Keratinocyte (primary cell): Measurements from ENCODE around the gene CHST1. TPM values are rescaled to one million over a fixed set of nuclear protein-coding genes. Genes with fewer than 3 reads are reported as not detected.

Source experiments
- DNase-seq: peaks from one replicate; pipeline ENCODE4 v3.0.0-alpha.2; 2011; ENCODE audit warnings: low read depth, missing footprints, low spot score
- FAIRE-seq: peaks from 2 replicates; lab custom pipeline; 2011; peaks lifted over from hg19 to GRCh38; lab: Jason Lieb, UNC
- H2AFZ ChIP-seq: 2 replicates; pipeline ENCODE4 v1.6.0; 2012; ENCODE audit warnings: low read length, control low read depth, inconsistent platforms; ENCODE audit not compliant: control insufficient read depth
- H3K27ac ChIP-seq: 2 replicates; pipeline ENCODE4 v1.5.1; 2011; ENCODE audit warnings: low read length; ENCODE audit not compliant: control insufficient read depth, insufficient read depth
- H3K27me3 ChIP-seq: 3 replicates; pipeline ENCODE4 v1.6.0; 2011; ENCODE audit warnings: low read length; ENCODE audit not compliant: control insufficient read depth, insufficient read depth; ENCODE audit errors: extremely low read depth
- H3K36me3 ChIP-seq, 2 experiments: 2 replicates in 1 of 2; 3 replicates in 1 of 2; pipeline ENCODE4 v1.5.1; 2011; ENCODE audit warnings: low read length in 2 of 2, mild to moderate bottlenecking in 1 of 2; ENCODE audit not compliant: control insufficient read depth in 2 of 2, insufficient read depth in 2 of 2; ENCODE audit errors: extremely low read depth in 1 of 2
- H3K4me1 ChIP-seq: 3 replicates; pipeline ENCODE4 v1.5.1; 2011; ENCODE audit warnings: low read length; ENCODE audit not compliant: control insufficient read depth, insufficient read depth; ENCODE audit errors: extremely low read depth
- H3K4me2 ChIP-seq: 3 replicates; pipeline ENCODE4 v1.6.0; 2011; ENCODE audit warnings: low read depth, low read length; ENCODE audit not compliant: control insufficient read depth, insufficient read depth; ENCODE audit errors: extremely low read depth
- H3K4me3 ChIP-seq, 3 experiments: fragments of 200-600 bp in 1 of 3; sonication (generic) in 1 of 3; 2 replicates in 2 of 3; 3 replicates in 1 of 3; pipeline ENCODE4 v1.5.1; 2011 to 2016; ENCODE audit warnings: low read length in 3 of 3, mild to moderate bottlenecking in 3 of 3, control low read depth in 2 of 3, inconsistent platforms in 1 of 3, low read depth in 1 of 3, mixed read lengths in 1 of 3, mixed run types in 1 of 3, moderate library complexity in 1 of 3; ENCODE audit not compliant: control insufficient read depth in 2 of 3, insufficient read depth in 2 of 3; ENCODE audit errors: extremely low read depth in 1 of 3
- H3K79me2 ChIP-seq: 2 replicates; pipeline ENCODE4 v1.6.0; 2012; ENCODE audit warnings: low read length; ENCODE audit not compliant: control insufficient read depth, insufficient read depth
- H3K9ac ChIP-seq: 3 replicates; pipeline ENCODE4 v1.6.0; 2011; ENCODE audit warnings: low read length; ENCODE audit not compliant: control insufficient read depth, insufficient read depth; ENCODE audit errors: extremely low read depth
- H3K9me1 ChIP-seq: 3 replicates; pipeline ENCODE4 v1.6.0; 2011; ENCODE audit warnings: low read length; ENCODE audit not compliant: control insufficient read depth, insufficient read depth; ENCODE audit errors: extremely low read depth
- H3K9me3 ChIP-seq: 2 replicates; pipeline ENCODE4 v1.5.1; 2012; ENCODE audit warnings: low read depth, low read length; ENCODE audit not compliant: control insufficient read depth
- H4K20me1 ChIP-seq: 3 replicates; pipeline ENCODE4 v1.6.0; 2011; ENCODE audit warnings: low read length; ENCODE audit not compliant: control insufficient read depth, insufficient read depth; ENCODE audit errors: extremely low read depth
- CTCF ChIP-seq, 3 experiments: IDR thresholded peaks in 1 of 3; conservative IDR thresholded peaks in 1 of 3; optimal IDR thresholded peaks in 1 of 3; 2 replicates in 2 of 3; 3 replicates in 1 of 3; pipeline versions ENCODE3 to v1.5.1; 2011; ENCODE audit warnings: low read length in 3 of 3, mild to moderate bottlenecking in 3 of 3, moderate library complexity in 2 of 3, control low read depth in 1 of 3, inconsistent platforms in 1 of 3; ENCODE audit not compliant: insufficient read depth in 2 of 3; ENCODE audit errors: extremely low read depth in 1 of 3
- EZH2 ChIP-seq: IDR thresholded peaks from one replicate; pipeline ENCODE4 v1.6.1; 2012; ENCODE audit warnings: inconsistent platforms, mild to moderate bottlenecking, low read length, moderate library complexity
- dilution Hi-C: fragments of 300-500 bp; cut with MboI; formaldehyde crosslinking; loops from one replicate; pipeline ENCODE4 v1.7.0; 2020; ENCODE audit warnings: low sequenced_read_pairs; ENCODE audit not compliant: extremely low pct_ligation_motif_present
- polyA plus RNA-seq, 5 experiments: library from polyadenylated mRNA; depleted of rRNA in 3 of 5; stranded (reverse) in 3 of 5; stranded (forward) in 1 of 5; unstranded in 1 of 5; fragments of >200 nt; gene quantifications; 1 replicate in 1 of 5; 2 replicates in 3 of 5; 3 replicates in 1 of 5; pipeline versions ENCODE4 v1.2.1 to v1.2.3, GENCODE V29; 2011 to 2012; ENCODE audit warnings: missing spikeins in 2 of 5, low read depth in 1 of 5, low replicate concordance in 1 of 5

CHST1 gene
- polyA plus RNA-seq, 1 donor (not counting 4 experiments of a cell fraction or from before 2014, with no cell fraction given), result not detected

- dilution Hi-C loops, result no loop called here
- H3K9me1 ChIP-seq, result no peaks in the 10 kb centered on the region
- DNase-seq (no peak), FAIRE-seq (no peak)
- no peak overlapping the region for H3K27ac ChIP-seq
- TF ChIP-seq EZH2 (no peak), CTCF (optimal IDR thresholded peaks at IDR 0.05 in 1 of 3, IDR thresholded peaks at IDR 0.05 in 1 of 3, conservative IDR thresholded peaks at IDR 0.05 in 1 of 3; ENCODE audit: extremely low read depth in 1 of 3, insufficient read depth in 2 of 3, low read length in 3 of 3) (no peak)
- no peak overlapping the region for H3K4me3 ChIP-seq
- H2AFZ ChIP-seq, result no peak overlapping the region
- H3K4me1 ChIP-seq, result no peaks in the 10 kb centered on the region
- H3K79me2 ChIP-seq, result no peaks in the 10 kb centered on the region
- no peaks in the 10 kb centered on the region for H3K36me3 ChIP-seq
- H4K20me1 ChIP-seq, result no peaks in the 10 kb centered on the region
- H3K27me3 ChIP-seq, result no peaks in the 10 kb centered on the region
- H3K9me3 ChIP-seq, result no peaks in the 10 kb centered on the region
- H3K9ac ChIP-seq, result no peak overlapping the region
- H3K4me2 ChIP-seq, result no peak overlapping the region
These were observed 14.4 kb upstream of the CHST1 start for GRCh38 chr11:45679806-45680205.

DNA sequence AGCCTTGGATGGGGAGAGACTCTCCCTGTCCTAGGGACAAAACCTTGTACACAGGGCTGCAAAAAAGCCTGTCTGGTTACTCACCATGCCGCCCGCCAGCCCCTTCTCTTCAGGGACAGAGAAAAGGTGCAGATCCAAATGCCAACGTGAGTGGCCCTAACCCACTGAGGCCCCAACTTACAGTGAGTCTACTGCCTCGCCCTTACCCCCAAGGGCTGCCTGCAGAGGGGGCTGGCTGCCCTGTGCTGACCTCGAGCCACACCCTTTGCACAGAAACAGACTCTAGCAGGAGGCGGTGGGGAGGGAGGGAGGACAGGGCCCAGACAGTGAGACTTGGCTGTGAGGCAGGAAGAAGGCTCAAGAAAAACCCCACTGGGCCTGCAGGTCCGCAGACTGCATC is 13.6 kb upstream of the CHST1 start:
- no peak overlapping the region for H3K4me2 ChIP-seq
- H3K27ac ChIP-seq, result no peak overlapping the region
- dilution Hi-C loops, result no loop called here
- FAIRE-seq, result no peak
- no peaks in the 10 kb centered on the region for H3K4me1 ChIP-seq
- H3K9me3 ChIP-seq, result no peaks in the 10 kb centered on the region
- no peaks in the 10 kb centered on the region for H3K79me2 ChIP-seq
- no peaks in the 10 kb centered on the region for H3K9me1 ChIP-seq
- H2AFZ ChIP-seq, result no peak overlapping the region
- H3K9ac ChIP-seq, result no peak overlapping the region
- H4K20me1 ChIP-seq, result no peaks in the 10 kb centered on the region
- no peaks in the 10 kb centered on the region for H3K27me3 ChIP-seq
- no peak for DNase-seq
- no peak overlapping the region for H3K4me3 ChIP-seq
- no peak for TF ChIP-seq EZH2
- no peak for TF ChIP-seq CTCF (optimal IDR thresholded peaks at IDR 0.05 in 1 of 3, IDR thresholded peaks at IDR 0.05 in 1 of 3, conservative IDR thresholded peaks at IDR 0.05 in 1 of 3; ENCODE audit: extremely low read depth in 1 of 3, insufficient read depth in 2 of 3, low read length in 3 of 3)
- no peaks in the 10 kb centered on the region for H3K36me3 ChIP-seq
